GM12878 (cell line): ENCODE measurements around the gene C5AR2. TPM values are rescaled to one million over a fixed set of nuclear protein-coding genes. Genes with fewer than 3 reads are reported as not detected.

Source experiments
- ATAC-seq: fragments of 200-7000 bp; cut with Tn5 transposase; 3 replicates; pipeline ENCODE4 v1.9.1; 2020; ENCODE audit warnings: mild to moderate bottlenecking, moderate library complexity
- BruUV-seq: library from RNA; stranded (reverse); fragments of 400-500 nt; replicated peaks from 2 replicates; lab custom pipeline; 2021; lab: Mats Ljungman, UMichigan
- CTCF ChIA-PET: fragments of 300-600 bp; sonication (Branson Sonifier 250); formaldehyde crosslinking; extraction: SDS; loops from one replicate; lab custom pipeline; 2021; ENCODE audit warnings: inconsistent platforms; lab: Yijun Ruan, JAX
- POLR2A ChIA-PET: fragments of 350-600 bp; formaldehyde crosslinking; extraction: SDS; loops from one replicate; lab custom pipeline; 2021; ENCODE audit warnings: inconsistent platforms; lab: Charles Lee
- RAD21 ChIA-PET: fragments of 300-600 bp; sonication (Branson Sonifier 250); formaldehyde crosslinking; loops from one replicate; lab custom pipeline; 2023; ENCODE audit warnings: antibody characterized with exemption; ENCODE audit not compliant: unreplicated experiment; lab: Charles Lee
- SMC1A ChIA-PET: fragments of 300-600 bp; sonication (Branson Sonifier 250); formaldehyde crosslinking; loops from one replicate; lab custom pipeline; 2023; ENCODE audit not compliant: unreplicated experiment, uncharacterized antibody; lab: Charles Lee
- DNase-seq: peaks from one replicate; pipeline ENCODE4 v3.0.0-alpha.2; 2011; ENCODE audit warnings: low read depth, low spot score
- FAIRE-seq: peaks from 3 replicates; lab custom pipeline; 2011; peaks lifted over from hg19 to GRCh38; lab: Jason Lieb, UNC
- H2AFZ ChIP-seq: 2 replicates; pipeline ENCODE4 v1.6.0; 2011; ENCODE audit warnings: low read depth, low read length, control low read depth; ENCODE audit not compliant: control insufficient read depth
- H3K27ac ChIP-seq: 2 replicates; pipeline ENCODE4 v1.5.1; 2011; ENCODE audit warnings: control low read depth; ENCODE audit not compliant: control insufficient read depth, insufficient read depth
- H3K27me3 ChIP-seq, 2 experiments: replicated peaks in 1 of 2; 2 replicates each; pipeline versions ENCODE4 v1.6.0 to v1.6.1; 2011; ENCODE audit warnings: low read length in 1 of 2; ENCODE audit not compliant: control insufficient read depth in 2 of 2, insufficient read depth in 2 of 2
- H3K36me3 ChIP-seq, 2 experiments: 2 replicates each; pipeline ENCODE4 v1.5.1; 2011; ENCODE audit warnings: low read length in 1 of 2; ENCODE audit not compliant: control insufficient read depth in 2 of 2, insufficient read depth in 2 of 2
- H3K4me1 ChIP-seq: 2 replicates; pipeline ENCODE4 v1.6.1; 2011; ENCODE audit warnings: mild to moderate bottlenecking, low read length, moderate library complexity, mixed read lengths; ENCODE audit not compliant: control insufficient read depth, insufficient read depth
- H3K4me2 ChIP-seq: 2 replicates; pipeline ENCODE4 v1.6.0; 2011; ENCODE audit warnings: control low read depth; ENCODE audit not compliant: control insufficient read depth, insufficient read depth
- H3K4me3 ChIP-seq: fragments of 200-600 bp; sonication (generic); 2 replicates; pipeline ENCODE4 v1.5.1; 2016
- H3K79me2 ChIP-seq: 2 replicates; pipeline ENCODE4 v1.6.0; 2011; ENCODE audit warnings: low read length; ENCODE audit not compliant: control insufficient read depth, insufficient read depth
- H3K9ac ChIP-seq: 2 replicates; pipeline ENCODE4 v1.8.0; 2011; ENCODE audit warnings: low read length, control low read depth, mixed read lengths; ENCODE audit not compliant: control insufficient read depth, insufficient read depth
- H3K9me3 ChIP-seq: replicated peaks from 3 replicates; pipeline ENCODE4 v1.5.1; 2011; ENCODE audit warnings: mild to moderate bottlenecking, low read length; ENCODE audit not compliant: control insufficient read depth, insufficient read depth
- H4K20me1 ChIP-seq: 2 replicates; pipeline ENCODE4 v1.6.0; 2011; ENCODE audit not compliant: control insufficient read depth, insufficient read depth
- CBX5 ChIP-seq: sonication (generic); IDR thresholded peaks from 2 replicates; pipeline ENCODE4 v1.6.1; 2016; ENCODE audit warnings: low read depth, moderate library complexity, mild to moderate bottlenecking, inconsistent platforms
- HCFC1 ChIP-seq: fragments of 150-350 bp; IDR thresholded peaks from 2 replicates; pipeline ENCODE4 v1.6.1; 2014; ENCODE audit warnings: low read length
- MTA2 ChIP-seq: fragments of 450-650 bp; IDR thresholded peaks from 2 replicates; pipeline ENCODE4 v1.6.1; 2016; ENCODE audit warnings: low read depth, mild to moderate bottlenecking, moderate library complexity
- NFIC ChIP-seq: IDR thresholded peaks from 2 replicates; pipeline ENCODE4 v1.6.1; 2012; ENCODE audit warnings: low read depth, mild to moderate bottlenecking, inconsistent platforms, low read length, moderate library complexity
- NFYB ChIP-seq: IDR thresholded peaks from 2 replicates; pipeline ENCODE4 v1.6.1; 2011; ENCODE audit warnings: low read depth, mild to moderate bottlenecking, low read length, improper control_type of control experiment, moderate library complexity; ENCODE audit not compliant: insufficient read depth
- PML ChIP-seq: IDR thresholded peaks from 2 replicates; pipeline ENCODE4 v1.6.1; 2012; ENCODE audit warnings: low read length, inconsistent platforms
- RB1 ChIP-seq: fragments of 450-650 bp; formaldehyde crosslinking; IDR thresholded peaks from 2 replicates; pipeline ENCODE4 v1.6.1; 2017; ENCODE audit warnings: mild to moderate bottlenecking, borderline replicate concordance
- SPI1 ChIP-seq: IDR thresholded peaks from 2 replicates; pipeline ENCODE4 v1.6.1; 2011; ENCODE audit warnings: low read depth, mild to moderate bottlenecking, low read length, moderate library complexity, borderline replicate concordance; ENCODE audit not compliant: insufficient read depth
- STAT3 ChIP-seq: IDR thresholded peaks from 2 replicates; pipeline ENCODE4 v1.6.1; 2011; ENCODE audit warnings: low read depth, low read length, improper control_type of control experiment
- SUZ12 ChIP-seq: fragments of 200-600 bp; sonication (generic); IDR thresholded peaks from one replicate; pipeline ENCODE4 v1.6.1; 2018; ENCODE audit warnings: antibody characterized with exemption, mild to moderate bottlenecking; ENCODE audit not compliant: unreplicated experiment
- TARDBP ChIP-seq: IDR thresholded peaks from 2 replicates; pipeline ENCODE4 v1.6.1; 2016; ENCODE audit warnings: borderline replicate concordance
- WGBS: methylation state at CpG from one replicate; pipeline ENCODE4 v1.1.6; 2016; ENCODE audit warnings: low lambda C conversion rate; ENCODE audit not compliant: insufficient replicate concordance, insufficient coverage; ENCODE audit errors: missing lambda C conversion rate; 5-methylcytosine and 5-hydroxymethylcytosine counted together
- in situ Hi-C: fragments of 300-500 bp; cut with MboI; formaldehyde crosslinking; loops from 9 replicates; pipeline ENCODE4 v1.14.3; 2018; ENCODE audit warnings: mixed read lengths
- intact Hi-C: fragments of 100-400 bp; cut with micrococcal nuclease; formaldehyde crosslinking; loops from one replicate; pipeline ENCODE4 v1.14.2; 2022; ENCODE audit not compliant: unreplicated experiment
- polyA plus RNA-seq, 11 experiments: library from polyadenylated mRNA; depleted of rRNA in 4 of 11; unstranded in 6 of 11; stranded (reverse) in 5 of 11; fragments of >200 nt; fragmentation: Nextera tagmentation in 4 of 11; fragmentation: Illumina TruSeq in 1 of 11; extraction: Ambion mirVana in 4 of 11; extraction: Trizol in 1 of 11; gene quantifications; 1 replicate in 1 of 11; 2 replicates in 10 of 11; pipeline versions ENCODE4 v1.2.1 to v1.2.3, GENCODE V29; 2011 to 2016; ENCODE audit warnings: inconsistent platforms in 2 of 11, missing spikeins in 2 of 11, low read depth in 1 of 11
- total RNA-seq, 4 experiments: library from RNA; depleted of rRNA in 3 of 4; stranded (reverse); fragments of >200 nt in 3 of 4; fragmentation: Illumina TruSeq in 1 of 4; extraction: Trizol in 1 of 4; gene quantifications; 2 replicates each; pipeline versions ENCODE4 v1.2.1 to v1.2.3, GENCODE V29; 2013 to 2021
- TF ChIP-seq, protein P1 (sequence below): IDR thresholded peaks from 2 replicates; pipeline ENCODE4 v1.6.1; 2011; ENCODE audit warnings: borderline replicate concordance, low read depth, mild to moderate bottlenecking, moderate library complexity, low read length; ENCODE audit not compliant: insufficient read depth, poor library complexity, severe bottlenecking
- TF ChIP-seq, protein P2 (sequence below): IDR thresholded peaks from 2 replicates; pipeline ENCODE4 v1.6.1; 2012; ENCODE audit warnings: mild to moderate bottlenecking, low read depth, low read length

Gene C5AR2
- total and polyA plus RNA-seq, 10 of the 15 experiments (the other 5 are each of a cell fraction or from before 2014, with no cell fraction given): 0.01 TPM; not detected in 9

- H3K9ac ChIP-seq: no peak overlapping the region
- peaks cover 9 to 40% of the 10 kb centered on the region in 2 experiments; a peak in 3 of 4 replicates for H3K36me3 ChIP-seq
- H3K4me1 ChIP-seq: peaks cover 4% of the 10 kb centered on the region; the same call in 1 of the 2 replicates
- SMC1A ChIA-PET: interaction anchor here (1.1 kb wide), 1 partner anchor 29 kb away, joined by 3 read pairs; the partner anchor contains the start of gene DHX34
- H4K20me1 ChIP-seq: no peaks in the 10 kb centered on the region
- POLR2A ChIA-PET: no interaction called here
- H2AFZ ChIP-seq: no peak overlapping the region
- intact Hi-C loops (no loop called here), in situ Hi-C loops (no loop called here)
- H3K27ac ChIP-seq: no peak overlapping the region
- no peaks in the 10 kb centered on the region for H3K79me2 ChIP-seq
- FAIRE-seq: no peak
- BruUV-seq: no TSS peak
- no peak for ATAC-seq
- no peak for DNase-seq
- WGBS: 94% methylated on average over 12 of the region's 12 CpGs
- no peaks in the 10 kb centered on the region for H3K27me3 ChIP-seq
- TF ChIP-seq, protein P1, sequence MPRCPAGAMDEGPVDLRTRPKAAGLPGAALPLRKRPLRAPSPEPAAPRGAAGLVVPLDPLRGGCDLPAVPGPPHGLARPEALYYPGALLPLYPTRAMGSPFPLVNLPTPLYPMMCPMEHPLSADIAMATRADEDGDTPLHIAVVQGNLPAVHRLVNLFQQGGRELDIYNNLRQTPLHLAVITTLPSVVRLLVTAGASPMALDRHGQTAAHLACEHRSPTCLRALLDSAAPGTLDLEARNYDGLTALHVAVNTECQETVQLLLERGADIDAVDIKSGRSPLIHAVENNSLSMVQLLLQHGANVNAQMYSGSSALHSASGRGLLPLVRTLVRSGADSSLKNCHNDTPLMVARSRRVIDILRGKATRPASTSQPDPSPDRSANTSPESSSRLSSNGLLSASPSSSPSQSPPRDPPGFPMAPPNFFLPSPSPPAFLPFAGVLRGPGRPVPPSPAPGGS: no peak
- no peak for TF ChIP-seq MTA2
- RAD21 ChIA-PET: no interaction called here
- H3K4me3 ChIP-seq: no peak overlapping the region
- CTCF ChIA-PET: no interaction called here
- no peak overlapping the region for H3K4me2 ChIP-seq
- no peaks in the 10 kb centered on the region for H3K9me3 ChIP-seq
Observed at GRCh38 chr19:47377801-47378200, 45.8 kb downstream of the C5AR2 start.

DNA sequence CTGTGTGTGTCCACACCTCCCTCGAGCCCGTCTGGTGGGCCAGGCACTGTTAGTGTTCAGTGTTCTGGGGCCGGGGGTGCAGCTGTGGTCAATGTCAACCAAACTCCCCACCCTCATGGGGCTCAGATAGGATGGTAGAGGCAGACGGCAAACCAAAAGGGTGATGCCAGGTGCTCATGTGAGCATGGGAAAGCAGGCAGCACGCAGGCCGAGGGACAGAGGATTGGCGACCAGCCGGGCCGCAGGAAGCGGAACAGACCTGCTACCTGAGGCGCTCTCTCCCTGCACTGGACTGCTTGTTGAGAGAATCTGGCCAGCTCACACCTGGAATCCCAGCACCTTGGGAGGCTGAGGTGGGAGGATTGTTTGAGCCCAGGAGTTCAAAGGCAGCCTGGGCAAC is 46.3 kb downstream of the C5AR2 start:
- CTCF ChIA-PET: interaction anchor here (0.9 kb wide), 1 partner anchor 29 kb away, joined by 3 read pairs; the partner anchor contains the start of gene DHX34
- POLR2A ChIA-PET: no interaction called here
- no peak for ATAC-seq
- H4K20me1 ChIP-seq: no peaks in the 10 kb centered on the region
- BruUV-seq: no TSS peak
- 97% methylated on average over 11 of the region's 11 CpGs for WGBS
- H3K4me1 ChIP-seq: peaks cover 4% of the 10 kb centered on the region; the same call in 1 of the 2 replicates
- in situ Hi-C loops: no loop called here
- peaks cover 9 to 38% of the 10 kb centered on the region in 2 experiments; a peak in 3 of 4 replicates for H3K36me3 ChIP-seq
- SMC1A ChIA-PET: interaction anchor here (1.1 kb wide), 1 partner anchor 29 kb away, joined by 3 read pairs; the partner anchor contains the start of gene DHX34
- no peak overlapping the region for H3K4me2 ChIP-seq
- FAIRE-seq: no peak
- H3K27me3 ChIP-seq: no peaks in the 10 kb centered on the region
- H3K9ac ChIP-seq: no peak overlapping the region
- no peak overlapping the region for H3K27ac ChIP-seq
- no peak overlapping the region for H2AFZ ChIP-seq
- no peaks in the 10 kb centered on the region for H3K79me2 ChIP-seq
- DNase-seq: no peak
- H3K4me3 ChIP-seq: no peak overlapping the region
- RAD21 ChIA-PET: no interaction called here
- intact Hi-C loops: no loop called here
- H3K9me3 ChIP-seq: no peaks in the 10 kb centered on the region
- TF ChIP-seq SPI1 (no peak), PML (no peak), RB1 (no peak), STAT3 (no peak), HCFC1 (no peak), NFIC (no peak), NFYB (no peak), TARDBP (no peak), CBX5 (no peak), SUZ12 (no peak)
- TF ChIP-seq, protein P2, sequence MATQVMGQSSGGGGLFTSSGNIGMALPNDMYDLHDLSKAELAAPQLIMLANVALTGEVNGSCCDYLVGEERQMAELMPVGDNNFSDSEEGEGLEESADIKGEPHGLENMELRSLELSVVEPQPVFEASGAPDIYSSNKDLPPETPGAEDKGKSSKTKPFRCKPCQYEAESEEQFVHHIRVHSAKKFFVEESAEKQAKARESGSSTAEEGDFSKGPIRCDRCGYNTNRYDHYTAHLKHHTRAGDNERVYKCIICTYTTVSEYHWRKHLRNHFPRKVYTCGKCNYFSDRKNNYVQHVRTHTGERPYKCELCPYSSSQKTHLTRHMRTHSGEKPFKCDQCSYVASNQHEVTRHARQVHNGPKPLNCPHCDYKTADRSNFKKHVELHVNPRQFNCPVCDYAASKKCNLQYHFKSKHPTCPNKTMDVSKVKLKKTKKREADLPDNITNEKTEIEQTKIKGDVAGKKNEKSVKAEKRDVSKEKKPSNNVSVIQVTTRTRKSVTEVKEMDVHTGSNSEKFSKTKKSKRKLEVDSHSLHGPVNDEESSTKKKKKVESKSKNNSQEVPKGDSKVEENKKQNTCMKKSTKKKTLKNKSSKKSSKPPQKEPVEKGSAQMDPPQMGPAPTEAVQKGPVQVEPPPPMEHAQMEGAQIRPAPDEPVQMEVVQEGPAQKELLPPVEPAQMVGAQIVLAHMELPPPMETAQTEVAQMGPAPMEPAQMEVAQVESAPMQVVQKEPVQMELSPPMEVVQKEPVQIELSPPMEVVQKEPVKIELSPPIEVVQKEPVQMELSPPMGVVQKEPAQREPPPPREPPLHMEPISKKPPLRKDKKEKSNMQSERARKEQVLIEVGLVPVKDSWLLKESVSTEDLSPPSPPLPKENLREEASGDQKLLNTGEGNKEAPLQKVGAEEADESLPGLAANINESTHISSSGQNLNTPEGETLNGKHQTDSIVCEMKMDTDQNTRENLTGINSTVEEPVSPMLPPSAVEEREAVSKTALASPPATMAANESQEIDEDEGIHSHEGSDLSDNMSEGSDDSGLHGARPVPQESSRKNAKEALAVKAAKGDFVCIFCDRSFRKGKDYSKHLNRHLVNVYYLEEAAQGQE: no peak
